PFSK-1 (cell line): Measurements from ENCODE around the gene IGFBPL1.

Experiments
- FOXP2 ChIP-seq: optimal IDR thresholded peaks from 2 replicates; pipeline ENCODE3; 2011; ENCODE audit warnings: borderline replicate concordance, control low read depth, inconsistent platforms; ENCODE audit not compliant: insufficient read depth; ENCODE audit errors: extremely low read length, extremely low read depth
- POLR2AphosphoS5 ChIP-seq: IDR thresholded peaks from 2 replicates; pipeline ENCODE4 v1.6.1; 2012; ENCODE audit warnings: low read depth, mild to moderate bottlenecking, control low read depth, low read length, moderate library complexity
- SIN3A ChIP-seq: IDR thresholded peaks from 2 replicates; pipeline ENCODE4 v1.6.1; 2012; ENCODE audit warnings: mild to moderate bottlenecking, low read length, moderate library complexity, borderline replicate concordance; ENCODE audit not compliant: insufficient read depth
- TAF1 ChIP-seq: IDR thresholded peaks from 2 replicates; pipeline ENCODE4 v1.6.1; 2012; ENCODE audit warnings: low read length, control low read depth, borderline replicate concordance; ENCODE audit not compliant: insufficient read depth
- TF ChIP-seq, protein P1 (sequence below), 2 experiments: IDR thresholded peaks; 2 replicates each; pipeline versions ENCODE4 v1.6.1 to v1.8.0; 2011 to 2012; ENCODE audit warnings: low read depth in 2 of 2, low read length in 2 of 2, control low read depth in 1 of 2, inconsistent platforms in 1 of 2, mild to moderate bottlenecking in 1 of 2, moderate library complexity in 1 of 2; ENCODE audit not compliant: insufficient read depth in 1 of 2

DNA sequence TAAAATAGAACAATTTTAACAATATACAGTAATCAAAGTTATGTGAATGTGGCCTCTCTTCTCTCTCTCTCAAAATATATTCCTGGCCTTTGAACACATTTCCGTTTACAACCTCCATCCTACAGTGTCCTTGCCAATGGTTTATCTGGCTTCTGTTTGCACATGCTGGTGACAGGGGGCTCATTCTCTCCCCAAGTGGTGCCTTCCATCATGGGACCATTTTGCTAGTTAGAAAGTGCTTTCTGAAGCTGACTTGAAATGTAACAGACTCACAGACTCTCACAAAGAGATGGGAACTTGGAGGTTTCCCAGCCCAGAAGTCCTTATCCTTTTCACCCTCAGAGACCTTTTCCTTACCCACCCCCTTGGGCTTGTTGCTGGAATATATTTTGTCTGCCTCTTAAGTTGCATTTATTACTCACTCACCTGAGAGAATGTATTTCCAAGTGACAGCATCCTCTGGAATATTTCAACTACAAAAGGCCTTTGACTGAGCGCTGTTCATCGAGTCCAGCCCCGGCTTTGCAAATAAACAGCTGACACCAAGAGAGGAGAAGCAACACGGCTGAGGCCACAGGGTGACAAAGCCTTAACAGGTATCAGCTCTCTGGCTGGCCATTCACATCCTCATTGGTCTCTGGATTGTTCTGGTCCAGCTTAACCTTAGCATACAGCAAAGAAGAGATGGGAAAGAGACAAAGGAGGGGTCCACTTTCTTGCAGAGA lies 49.2 kb downstream of the IGFBPL1 start:
- TF ChIP-seq TAF1 (no peak), POLR2AphosphoS5 (no peak), FOXP2 (no peak), SIN3A (no peak)
- TF ChIP-seq, protein P1, sequence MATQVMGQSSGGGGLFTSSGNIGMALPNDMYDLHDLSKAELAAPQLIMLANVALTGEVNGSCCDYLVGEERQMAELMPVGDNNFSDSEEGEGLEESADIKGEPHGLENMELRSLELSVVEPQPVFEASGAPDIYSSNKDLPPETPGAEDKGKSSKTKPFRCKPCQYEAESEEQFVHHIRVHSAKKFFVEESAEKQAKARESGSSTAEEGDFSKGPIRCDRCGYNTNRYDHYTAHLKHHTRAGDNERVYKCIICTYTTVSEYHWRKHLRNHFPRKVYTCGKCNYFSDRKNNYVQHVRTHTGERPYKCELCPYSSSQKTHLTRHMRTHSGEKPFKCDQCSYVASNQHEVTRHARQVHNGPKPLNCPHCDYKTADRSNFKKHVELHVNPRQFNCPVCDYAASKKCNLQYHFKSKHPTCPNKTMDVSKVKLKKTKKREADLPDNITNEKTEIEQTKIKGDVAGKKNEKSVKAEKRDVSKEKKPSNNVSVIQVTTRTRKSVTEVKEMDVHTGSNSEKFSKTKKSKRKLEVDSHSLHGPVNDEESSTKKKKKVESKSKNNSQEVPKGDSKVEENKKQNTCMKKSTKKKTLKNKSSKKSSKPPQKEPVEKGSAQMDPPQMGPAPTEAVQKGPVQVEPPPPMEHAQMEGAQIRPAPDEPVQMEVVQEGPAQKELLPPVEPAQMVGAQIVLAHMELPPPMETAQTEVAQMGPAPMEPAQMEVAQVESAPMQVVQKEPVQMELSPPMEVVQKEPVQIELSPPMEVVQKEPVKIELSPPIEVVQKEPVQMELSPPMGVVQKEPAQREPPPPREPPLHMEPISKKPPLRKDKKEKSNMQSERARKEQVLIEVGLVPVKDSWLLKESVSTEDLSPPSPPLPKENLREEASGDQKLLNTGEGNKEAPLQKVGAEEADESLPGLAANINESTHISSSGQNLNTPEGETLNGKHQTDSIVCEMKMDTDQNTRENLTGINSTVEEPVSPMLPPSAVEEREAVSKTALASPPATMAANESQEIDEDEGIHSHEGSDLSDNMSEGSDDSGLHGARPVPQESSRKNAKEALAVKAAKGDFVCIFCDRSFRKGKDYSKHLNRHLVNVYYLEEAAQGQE (IDR thresholded peaks at IDR 0.05; ENCODE audit: insufficient read depth in 1 of 2, low read depth in 2 of 2, low read length in 2 of 2): no peak
